ENCODE results near the gene AUTS2. TPM values are rescaled to one million over a fixed set of nuclear protein-coding genes. Genes with fewer than 3 reads are reported as not detected.

Gene AUTS2
- polyA plus RNA-seq, 3 donors = 3.1 to 8.3 (median 7.9) TPM

- WGBS, 3 donors = 27 to 40% (median 35%) methylated on average over 11 of the region's 11 CpGs
- no peak overlapping the region for H3K27ac ChIP-seq (ENCODE audit: low read depth, low read length)
These were observed 1138.6 kb downstream of the AUTS2 start for GRCh38 chr7:70736715-70737460.

DNA sequence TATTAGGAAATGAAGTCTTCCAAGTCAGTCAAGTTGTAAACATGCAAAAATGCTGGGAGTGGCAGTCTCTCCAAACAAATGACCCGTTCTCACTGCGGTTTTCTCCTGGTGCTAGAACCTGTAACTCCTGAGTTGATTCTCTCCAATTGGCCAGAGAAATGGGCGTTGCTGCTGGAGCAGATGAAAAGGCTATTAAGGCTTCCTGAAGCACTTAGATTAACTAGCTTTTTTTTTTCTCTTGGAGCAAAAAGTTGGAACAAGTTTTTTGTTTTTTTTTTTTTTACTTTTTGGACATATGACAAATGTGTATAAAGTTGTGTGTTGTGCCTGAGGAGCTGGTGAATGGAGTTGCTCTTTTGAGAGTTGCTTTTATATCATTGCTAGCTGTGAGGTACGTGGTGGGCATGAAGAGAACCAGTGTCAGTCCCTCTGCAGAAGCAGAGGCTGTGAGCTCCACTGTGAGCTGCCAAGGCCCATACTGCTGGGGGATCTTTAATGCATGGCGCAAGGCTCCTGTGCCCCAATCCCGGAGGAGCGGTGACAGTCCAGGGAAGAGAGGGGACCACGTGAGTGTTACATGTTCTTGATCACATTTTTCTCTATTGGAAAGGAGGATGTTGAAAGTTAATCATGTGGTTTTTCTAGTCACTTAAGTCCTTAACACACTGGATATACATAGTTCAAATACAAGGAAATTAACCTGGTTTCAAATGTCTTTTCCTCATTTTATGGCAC, 1140.0 kb downstream of the AUTS2 start:
- WGBS, 3 donors = 56 to 76% (median 71%) methylated on average over 8 of the region's 8 CpGs

GRCh38 chr7:70739646-70740210, 1141.5 kb downstream of the AUTS2 start:
- 43 to 63% (median 48%) methylated on average over 7 of the region's 7 CpGs for WGBS, 3 donors

More for the DNA sequence above, 1140.0 kb downstream of the AUTS2 start:
- H3K27ac ChIP-seq (ENCODE audit: low read depth, low read length) = no peak overlapping the region

GRCh38 chr7:70741666-70742065, 1143.4 kb downstream of the AUTS2 start:
- no peak overlapping the region for H3K27ac ChIP-seq (ENCODE audit: low read depth, low read length)
- 86 to 95% (median 94%) methylated on average over 5 of the region's 5 CpGs for WGBS, 3 donors

More at GRCh38 chr7:70739646-70740210, 1141.5 kb downstream of the AUTS2 start:
- no peak overlapping the region for H3K27ac ChIP-seq (ENCODE audit: low read depth, low read length)

GRCh38 chr7:70743531-70744325, 1145.5 kb downstream of the AUTS2 start:
- 71 to 83% (median 83%) methylated on average over 9 of the region's 9 CpGs for WGBS, 3 donors
- H3K27ac ChIP-seq (ENCODE audit: low read depth, low read length) = no peak overlapping the region

- H3K27ac ChIP-seq (ENCODE audit: low read depth, low read length) = no peak overlapping the region
- 87 to 95% (median 92%) methylated on average over 12 of the region's 12 CpGs for WGBS, 3 donors
These were observed 1146.2 kb downstream of the AUTS2 start for GRCh38 chr7:70744492-70744891.

DNA sequence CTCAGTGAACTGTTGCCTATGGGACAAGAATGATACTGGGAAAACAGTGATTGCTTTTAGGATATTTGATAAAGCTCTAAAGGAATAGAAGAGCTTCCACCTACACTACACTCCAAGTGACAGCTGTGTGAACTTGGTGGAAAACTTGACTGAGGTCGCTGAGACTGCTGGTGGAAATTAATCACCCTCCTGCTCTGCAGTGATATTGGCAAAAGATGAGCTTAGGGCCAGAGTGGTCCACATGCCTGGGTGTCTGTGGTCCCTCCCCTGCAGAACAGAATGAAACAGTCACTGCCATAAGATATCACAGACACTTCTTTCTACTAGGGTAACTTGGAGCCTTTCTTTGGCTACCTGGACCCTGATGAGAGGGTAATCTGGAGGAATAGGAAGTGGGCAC, 1151.6 kb downstream of the AUTS2 start:
- H3K27ac ChIP-seq (ENCODE audit: low read depth, low read length) = no peak overlapping the region
- WGBS, 3 donors = 65 to 91% (median 80%) methylated on average over 1 of the region's 1 CpG

- H3K27ac ChIP-seq (ENCODE audit: low read depth, low read length) = no peak overlapping the region
- 74 to 83% (median 80%) methylated on average over 5 of the region's 5 CpGs for WGBS, 3 donors
These were observed 1153.6 kb downstream of the AUTS2 start for GRCh38 chr7:70751895-70752294.

DNA sequence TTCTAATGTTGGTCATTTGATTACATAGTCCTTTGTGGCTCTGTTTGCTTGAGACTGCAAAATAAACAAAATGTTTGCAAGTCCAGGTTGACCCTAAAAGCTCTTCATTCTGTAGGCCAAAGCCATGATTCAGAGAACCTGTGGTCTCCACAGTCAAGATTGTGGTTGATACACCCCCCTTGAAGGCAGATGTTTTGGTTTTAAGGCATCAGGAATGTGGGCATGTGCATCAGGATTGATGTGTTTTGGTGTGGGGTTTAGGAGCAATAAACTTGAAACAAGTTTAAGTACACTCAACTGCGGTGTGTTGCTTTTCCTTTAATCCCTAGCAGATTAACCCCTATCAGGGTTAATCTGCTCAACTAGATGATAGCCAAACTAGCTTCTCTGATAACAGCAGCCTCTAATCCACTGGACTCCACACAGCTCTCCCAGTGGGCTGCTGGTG, 1154.5 kb downstream of the AUTS2 start:
- 65 to 81% (median 75%) methylated on average over 1 of the region's 1 CpG for WGBS, 3 donors
- no peak overlapping the region for H3K27ac ChIP-seq (ENCODE audit: low read depth, low read length)

GRCh38 chr7:70756789-70757188, 1158.5 kb downstream of the AUTS2 start:
- 97 to 99% (median 97%) methylated on average over 8 of the region's 8 CpGs for WGBS, 3 donors
- no peak overlapping the region for H3K27ac ChIP-seq (ENCODE audit: low read depth, low read length)

DNA sequence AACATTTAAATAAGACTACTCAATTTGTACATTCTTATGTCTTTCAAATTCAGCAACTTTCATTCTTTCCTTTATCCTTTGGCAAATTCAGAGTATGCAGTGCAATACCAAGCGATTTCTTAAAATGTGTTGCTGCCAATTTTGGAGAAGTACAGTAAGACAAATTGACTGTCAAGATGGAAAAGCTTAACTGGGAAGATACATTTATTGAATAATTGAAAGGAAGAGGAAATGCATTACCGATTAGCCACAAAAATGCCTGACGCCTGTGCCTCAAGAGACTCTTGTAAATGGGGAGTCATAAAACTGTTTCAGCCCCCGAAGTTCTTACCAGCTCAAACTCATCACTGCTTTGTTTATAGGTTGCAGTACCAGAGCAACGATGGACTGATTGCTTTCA, 1160.4 kb downstream of the AUTS2 start:
- WGBS, 3 donors = 52 to 78% (median 55%) methylated on average over 5 of the region's 5 CpGs
- no peak overlapping the region for H3K27ac ChIP-seq (ENCODE audit: low read depth, low read length)

DNA sequence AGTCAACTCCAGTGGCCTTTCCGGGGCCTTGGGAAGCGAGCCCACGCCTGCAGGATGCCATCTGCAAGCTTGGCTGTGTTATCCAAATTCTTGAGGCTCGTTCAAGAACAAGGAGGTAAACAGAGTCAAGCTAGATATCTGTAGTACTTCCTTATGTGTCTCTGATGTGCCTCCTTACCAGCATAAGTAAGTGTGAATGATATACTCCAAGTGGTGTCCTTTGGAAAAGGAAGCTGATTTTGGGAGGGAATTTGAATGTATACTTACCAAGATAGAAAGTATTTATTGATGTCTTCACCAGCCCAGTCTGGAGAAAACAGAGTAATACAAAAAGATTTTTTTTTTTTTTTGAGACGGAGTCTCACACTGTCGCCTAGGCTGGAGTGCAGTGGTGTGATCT, 1161.4 kb downstream of the AUTS2 start:
- 86 to 95% (median 92%) methylated on average over 6 of the region's 6 CpGs for WGBS, 3 donors

DNA sequence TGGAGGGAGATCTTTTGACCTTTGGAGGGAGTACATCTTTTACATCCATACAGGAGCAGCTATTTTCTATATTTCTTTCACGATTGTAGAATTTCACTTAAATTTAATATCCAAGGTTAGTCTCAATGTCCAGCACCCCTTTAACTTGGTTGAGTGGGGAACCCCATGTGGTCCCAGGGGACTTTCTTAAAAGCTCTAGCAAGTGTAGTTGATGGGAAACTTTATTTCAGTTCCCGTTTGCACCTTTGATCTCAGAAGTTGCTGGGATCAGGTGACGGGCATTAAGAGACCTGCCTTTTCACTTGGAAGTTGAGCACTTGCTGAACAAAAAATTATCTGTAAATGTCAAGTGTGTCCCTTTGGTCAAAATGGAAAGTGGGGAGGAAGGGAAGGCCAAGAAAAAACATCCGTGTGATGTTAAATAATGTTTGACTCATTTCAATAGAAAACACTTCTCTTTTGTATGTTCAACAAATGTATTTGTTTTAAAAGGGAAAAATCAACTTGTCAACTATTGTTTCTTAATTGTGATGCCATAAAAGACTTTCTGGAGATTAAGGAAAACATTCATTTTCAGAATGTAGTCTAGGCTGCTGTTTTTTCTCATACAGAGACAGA, 1163.5 kb downstream of the AUTS2 start:
- WGBS, 3 donors = 88 to 93% (median 93%) methylated on average over 4 of the region's 4 CpGs
- no peak overlapping the region for H3K27ac ChIP-seq (ENCODE audit: low read depth, low read length)

More for the DNA sequence above, 1161.4 kb downstream of the AUTS2 start:
- no peak overlapping the region for H3K27ac ChIP-seq (ENCODE audit: low read depth, low read length)

- no peak overlapping the region for H3K27ac ChIP-seq (ENCODE audit: low read depth, low read length)
- 76 to 91% (median 83%) methylated on average over 12 of the region's 12 CpGs for WGBS, 3 donors
These were observed 1164.4 kb downstream of the AUTS2 start for GRCh38 chr7:70762696-70763095.

DNA sequence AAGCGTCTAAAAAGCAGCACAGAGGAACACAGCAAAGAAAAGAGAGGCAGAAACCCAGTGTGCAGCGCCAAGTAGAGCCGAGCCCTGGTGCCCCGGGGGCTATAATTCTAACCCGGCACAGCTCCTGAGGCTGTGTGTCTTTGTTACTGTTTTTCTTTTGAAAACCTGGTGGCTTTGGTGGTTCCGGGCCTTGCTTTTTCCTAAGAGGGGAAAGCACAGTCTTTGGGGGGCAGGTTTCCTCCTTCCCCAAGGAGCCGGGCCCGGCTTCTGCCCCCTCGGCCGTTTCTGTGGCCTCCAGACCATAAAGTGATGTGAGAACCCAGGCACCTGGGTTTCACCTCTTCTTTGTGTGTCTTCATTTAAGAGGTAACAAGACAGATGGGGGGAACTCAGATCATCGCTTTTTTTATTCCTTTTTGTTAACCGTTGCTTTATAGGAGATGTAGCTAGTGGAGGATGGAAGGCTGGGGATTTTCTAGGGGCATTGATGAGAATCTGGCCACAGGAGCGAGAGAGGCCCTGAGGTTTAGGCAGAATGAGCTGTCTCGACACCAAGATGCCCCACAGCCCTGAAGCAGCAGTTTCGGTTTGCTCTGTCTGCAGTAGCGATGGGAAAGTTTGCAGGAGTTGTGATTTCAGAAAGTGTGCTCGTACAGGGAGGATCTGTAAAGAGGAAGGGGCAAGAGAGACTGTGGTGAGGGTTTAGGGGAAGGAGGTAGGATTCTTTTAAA, 1165.9 kb downstream of the AUTS2 start:
- no peak overlapping the region for H3K27ac ChIP-seq (ENCODE audit: low read depth, low read length)

DNA sequence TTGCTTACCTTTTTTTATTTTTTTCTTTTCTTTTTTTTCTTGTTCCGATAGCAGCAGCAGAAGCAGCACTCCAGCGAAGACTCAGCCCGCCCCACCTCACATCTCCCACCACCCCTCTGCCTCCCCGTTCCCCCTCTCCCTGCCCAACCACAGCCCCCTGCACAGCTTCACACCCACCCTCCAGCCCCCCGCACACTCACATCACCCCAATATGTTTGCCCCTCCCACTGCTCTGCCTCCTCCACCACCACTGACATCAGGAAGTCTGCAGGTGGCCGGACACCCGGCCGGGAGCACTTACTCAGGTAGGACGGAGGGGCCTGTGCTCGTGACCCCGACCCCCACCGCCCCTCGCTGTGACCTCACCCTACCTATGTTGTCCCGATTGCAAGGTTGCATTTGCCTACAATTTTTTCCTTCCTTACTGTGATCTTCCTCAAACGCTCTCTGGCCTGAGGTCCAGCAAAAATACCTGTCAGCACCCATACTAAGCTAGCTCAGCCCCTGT, 1166.5 kb downstream of the AUTS2 start:
- H3K27ac ChIP-seq (ENCODE audit: low read depth, low read length) = no peak overlapping the region
- WGBS, 3 donors = 91 to 93% (median 93%) methylated on average over 12 to 15 of the region's 15 CpGs

More for the DNA sequence above, 1165.9 kb downstream of the AUTS2 start:
- WGBS, 3 donors = 77 to 86% (median 78%) methylated on average over 17 of the region's 17 CpGs

DNA sequence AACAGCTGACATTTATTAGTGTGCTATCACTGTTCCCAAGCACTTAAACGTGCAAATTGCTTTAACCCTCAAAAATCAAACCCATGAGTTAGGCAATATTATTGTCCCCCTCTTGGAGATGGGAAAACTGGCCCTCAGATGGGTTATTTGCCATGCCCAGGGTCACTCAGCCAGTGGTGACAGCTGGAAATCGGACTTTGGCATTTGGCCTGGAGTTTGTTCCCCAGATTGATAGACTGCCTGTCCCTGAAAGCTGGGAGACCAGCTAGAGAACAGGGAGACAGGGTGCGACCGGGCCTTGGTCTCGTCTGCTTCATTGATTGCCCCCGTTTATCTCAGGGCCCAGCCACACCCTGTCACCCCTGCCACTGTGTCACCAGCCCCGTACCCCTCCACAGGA, 1167.4 kb downstream of the AUTS2 start:
- 69 to 95% (median 89%) methylated on average over 7 of the region's 7 CpGs for WGBS, 3 donors
- no peak overlapping the region for H3K27ac ChIP-seq (ENCODE audit: low read depth, low read length)
